Measurements from ENCODE around the gene ARHGEF38.
"Not testable (repeated sequence)": the region's sequence is repeated elsewhere in the genome, so short reads cannot be mapped to it uniquely, and the experiment has no call there.

Gene ARHGEF38

DNA sequence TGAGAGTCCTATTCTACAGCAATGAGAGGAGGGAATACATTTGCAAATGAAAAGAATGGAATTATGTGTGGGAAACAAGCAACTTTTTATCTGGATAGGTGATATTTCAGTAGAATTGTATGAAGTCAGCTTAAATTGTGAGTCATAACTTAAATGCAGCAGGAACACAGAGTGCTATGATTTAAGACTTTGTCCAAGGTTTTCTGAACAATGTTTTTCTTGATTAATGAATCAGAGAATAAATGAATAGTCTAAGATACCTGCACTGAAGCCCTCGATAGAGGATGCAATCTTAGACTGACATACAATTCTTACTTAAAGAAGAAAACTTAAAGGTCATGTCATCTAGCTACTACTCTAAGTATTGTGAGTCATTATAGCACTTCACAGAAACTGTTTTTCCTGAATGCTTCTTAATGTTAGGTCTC is 8.0 kb downstream of the ARHGEF38 start:
- no peak for DNase-seq (ENCODE audit: low read depth)

DNA sequence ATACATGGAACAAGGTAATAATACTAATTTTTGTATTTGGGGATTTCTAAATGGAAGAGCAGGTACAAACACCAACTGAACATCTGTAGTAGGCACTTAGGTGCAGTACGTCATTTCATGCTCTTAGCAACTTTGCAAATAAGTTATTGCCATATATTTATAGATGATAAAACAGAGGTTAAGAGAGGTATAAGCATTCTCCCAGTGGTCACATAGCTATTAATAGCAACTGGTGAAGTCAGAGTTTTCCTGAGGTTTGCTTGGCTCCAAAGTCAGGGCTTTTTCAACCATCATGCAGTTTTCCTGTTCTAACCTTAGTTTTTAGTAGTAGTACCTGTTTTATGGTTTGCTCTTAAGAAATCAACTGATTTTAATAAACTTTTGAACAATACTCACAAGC is 10.9 kb downstream of the ARHGEF38 start:
- DNase-seq (ENCODE audit: low read depth), result no peak

DNA sequence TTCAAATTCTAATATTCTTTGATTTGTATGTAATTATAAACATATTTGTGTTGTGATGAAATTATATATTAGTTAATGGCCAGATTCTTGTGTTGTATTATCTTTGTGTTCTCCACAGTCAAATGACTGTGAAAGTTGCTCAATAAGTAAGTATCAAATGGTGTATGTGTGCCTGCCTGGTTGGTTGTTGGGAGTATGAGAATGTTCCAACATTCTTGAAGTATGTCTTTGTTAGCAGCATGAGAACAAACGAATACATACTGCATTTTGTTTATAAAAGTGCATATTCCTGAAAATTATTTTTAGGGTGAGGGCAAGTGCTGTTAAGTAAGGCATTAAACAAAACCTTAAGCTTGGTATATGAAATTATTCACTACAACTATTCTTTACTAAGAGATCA is 16.2 kb downstream of the ARHGEF38 start:
- DNase-seq (ENCODE audit: low read depth), result no peak

DNA sequence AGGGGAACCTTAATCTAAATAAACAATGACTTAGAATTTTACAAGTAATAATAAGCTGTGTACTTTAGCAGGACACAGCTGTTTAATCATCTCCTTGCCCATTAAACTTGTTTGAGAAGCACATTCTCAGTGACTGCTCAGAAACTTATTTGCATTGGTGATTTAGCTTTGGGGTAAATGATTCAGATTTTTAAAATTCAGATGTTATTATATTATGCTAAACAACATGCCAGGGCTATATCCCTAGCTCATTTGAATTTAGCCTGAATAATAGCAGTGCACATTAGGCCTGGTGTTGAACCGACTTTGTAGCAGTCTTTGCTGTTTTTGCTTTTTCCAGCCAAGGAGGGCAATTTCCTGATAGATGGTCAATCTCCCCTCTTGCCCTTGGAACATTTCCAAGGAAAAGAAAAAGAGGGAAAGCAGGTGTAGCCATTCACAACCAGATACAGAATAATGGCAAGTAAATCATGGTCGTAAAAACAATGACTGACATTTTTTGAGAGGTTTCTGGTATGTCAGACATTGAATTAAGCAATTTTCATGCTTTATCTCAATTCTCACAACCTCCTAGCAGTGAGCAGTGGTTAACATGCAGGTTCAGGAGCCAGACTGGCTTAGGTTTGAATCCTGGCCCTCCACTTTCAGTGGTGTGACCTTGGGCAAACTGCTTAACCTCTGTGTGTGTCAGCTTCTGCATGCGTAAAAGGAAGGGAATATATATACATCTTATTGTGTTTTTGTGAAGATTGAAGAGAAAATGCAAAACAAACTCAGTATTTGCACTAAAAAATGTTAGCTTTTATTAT is 16.8 kb downstream of the ARHGEF38 start:
- no peak for DNase-seq (ENCODE audit: low read depth)

DNA sequence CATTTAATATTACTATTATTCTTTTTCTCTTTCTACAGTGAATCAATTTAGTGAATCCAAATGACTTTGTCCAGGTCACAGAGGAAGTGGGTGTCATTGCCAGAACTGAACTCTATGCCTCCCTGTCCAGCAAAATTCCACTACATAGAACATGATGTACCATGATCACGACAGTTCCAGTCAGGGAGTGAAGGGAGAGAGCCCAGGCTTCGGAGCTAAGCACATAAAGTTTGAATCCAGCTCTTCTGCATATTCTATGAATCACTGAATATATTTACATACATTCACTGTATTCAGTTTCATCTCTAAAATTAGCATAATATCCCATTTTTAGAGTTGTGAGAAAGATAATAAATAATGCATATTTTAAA is 17.4 kb downstream of the ARHGEF38 start:
- DNase-seq (ENCODE audit: low read depth), result no peak

DNA sequence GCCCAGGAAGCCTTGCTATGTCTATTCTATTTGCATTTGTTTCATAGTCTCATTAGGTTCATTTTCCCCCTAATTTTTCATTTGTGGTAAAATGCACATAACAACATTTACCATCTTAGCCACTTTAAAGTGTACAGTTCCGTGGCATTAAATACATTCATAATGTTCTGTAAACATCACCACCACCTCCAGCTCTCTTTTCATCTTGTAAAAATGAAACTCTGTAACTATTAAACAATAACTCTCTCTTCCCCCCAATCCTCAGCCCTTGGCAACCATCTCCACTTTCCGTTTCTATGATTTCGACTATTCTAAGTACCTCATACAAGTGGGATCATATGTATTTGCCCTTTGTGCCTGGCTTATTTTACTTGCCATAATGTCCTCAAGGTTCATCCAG is 19.9 kb downstream of the ARHGEF38 start:
- DNase-seq (ENCODE audit: low read depth), result no peak

DNA sequence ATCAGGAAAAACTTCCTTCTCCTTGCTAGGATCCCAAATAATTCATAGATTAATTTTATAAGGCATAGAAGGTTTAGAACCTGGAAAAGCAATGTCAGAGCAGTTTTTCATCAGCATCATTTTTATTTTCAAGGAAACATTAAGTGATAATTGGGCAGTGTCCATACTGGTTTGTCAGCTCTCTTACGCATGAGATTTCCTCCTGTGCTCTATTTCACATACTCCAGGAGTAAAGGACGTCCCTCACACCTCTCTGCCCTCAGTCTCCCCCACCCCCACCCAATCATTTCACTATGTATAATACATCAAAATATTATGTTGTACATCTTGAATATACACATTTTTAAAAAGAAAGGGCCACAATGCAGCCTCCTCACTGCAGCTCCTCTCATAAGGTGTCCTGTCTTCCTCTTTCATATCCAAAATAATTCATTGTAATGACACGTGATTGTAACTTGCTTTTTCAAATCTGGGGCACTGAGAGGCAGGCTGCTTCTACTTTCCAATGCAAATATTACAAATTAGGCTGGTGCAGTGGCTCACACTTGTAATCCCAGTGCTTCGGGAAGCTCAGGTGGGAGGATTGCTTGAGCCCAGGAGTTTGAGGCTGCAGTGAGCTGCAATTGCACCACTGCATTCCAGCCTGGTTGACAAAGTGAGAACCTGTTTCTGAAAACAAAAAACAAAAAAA is 34.4 kb downstream of the ARHGEF38 start:
- no peak for DNase-seq (ENCODE audit: low read depth)

DNA sequence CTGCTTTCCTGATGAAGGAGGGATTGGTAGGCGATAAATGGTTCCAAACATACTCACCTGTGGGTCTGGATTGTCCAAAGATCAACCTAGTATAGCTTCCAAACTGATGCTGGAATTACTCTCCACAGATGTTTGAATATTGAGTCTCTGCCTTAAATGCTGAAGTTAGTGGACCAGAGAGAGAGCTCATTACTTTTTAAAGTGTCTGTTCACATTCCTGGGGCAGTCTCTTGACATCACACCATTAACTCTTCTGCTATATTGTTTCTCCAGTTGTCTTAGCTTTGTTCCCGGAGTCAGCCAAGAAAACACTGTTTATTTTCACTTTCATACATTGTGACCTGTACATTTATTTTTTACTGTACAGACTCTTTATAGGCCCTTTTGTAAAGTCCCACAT is 35.4 kb downstream of the ARHGEF38 start:
- no peak for DNase-seq (ENCODE audit: low read depth)

DNA sequence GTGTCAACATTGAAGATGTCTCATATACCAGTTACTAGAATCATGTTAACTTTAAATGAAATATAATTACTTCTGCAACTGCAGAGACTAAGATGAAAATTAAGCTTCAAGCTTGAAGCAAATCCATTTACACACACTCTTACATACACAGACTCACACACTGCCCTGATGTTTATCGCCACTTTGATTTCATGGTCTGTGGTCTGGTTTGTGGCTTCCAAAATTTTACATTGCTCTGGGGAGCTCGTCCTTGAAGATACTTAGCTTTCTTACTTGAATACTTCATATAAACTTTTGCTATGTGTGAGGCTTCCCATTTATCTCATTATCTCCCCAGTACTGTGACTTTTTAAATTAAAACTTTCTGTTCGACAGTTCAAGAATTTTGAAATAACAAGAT is 35.8 kb downstream of the ARHGEF38 start:
- no peak for DNase-seq (ENCODE audit: low read depth)

DNA sequence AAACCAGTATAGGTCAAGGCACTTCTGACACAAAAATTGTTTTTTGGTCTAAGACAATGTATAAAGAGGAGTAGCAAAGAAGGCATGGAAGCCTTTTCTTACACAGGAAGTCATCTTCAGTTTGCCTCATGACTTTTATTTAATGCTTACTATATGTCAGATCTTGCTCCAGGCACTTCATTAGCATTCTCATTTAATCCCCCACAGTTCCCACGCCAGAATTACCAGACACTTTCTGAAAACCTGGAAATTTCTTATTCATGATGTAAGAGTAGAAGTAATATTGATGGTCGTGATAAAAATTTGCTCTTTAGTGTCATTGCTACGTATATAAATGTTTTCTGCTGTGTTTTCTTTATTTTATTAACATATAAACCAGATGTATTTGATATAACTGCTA is 39.2 kb downstream of the ARHGEF38 start:
- DNase-seq (ENCODE audit: low read depth), result no peak

DNA sequence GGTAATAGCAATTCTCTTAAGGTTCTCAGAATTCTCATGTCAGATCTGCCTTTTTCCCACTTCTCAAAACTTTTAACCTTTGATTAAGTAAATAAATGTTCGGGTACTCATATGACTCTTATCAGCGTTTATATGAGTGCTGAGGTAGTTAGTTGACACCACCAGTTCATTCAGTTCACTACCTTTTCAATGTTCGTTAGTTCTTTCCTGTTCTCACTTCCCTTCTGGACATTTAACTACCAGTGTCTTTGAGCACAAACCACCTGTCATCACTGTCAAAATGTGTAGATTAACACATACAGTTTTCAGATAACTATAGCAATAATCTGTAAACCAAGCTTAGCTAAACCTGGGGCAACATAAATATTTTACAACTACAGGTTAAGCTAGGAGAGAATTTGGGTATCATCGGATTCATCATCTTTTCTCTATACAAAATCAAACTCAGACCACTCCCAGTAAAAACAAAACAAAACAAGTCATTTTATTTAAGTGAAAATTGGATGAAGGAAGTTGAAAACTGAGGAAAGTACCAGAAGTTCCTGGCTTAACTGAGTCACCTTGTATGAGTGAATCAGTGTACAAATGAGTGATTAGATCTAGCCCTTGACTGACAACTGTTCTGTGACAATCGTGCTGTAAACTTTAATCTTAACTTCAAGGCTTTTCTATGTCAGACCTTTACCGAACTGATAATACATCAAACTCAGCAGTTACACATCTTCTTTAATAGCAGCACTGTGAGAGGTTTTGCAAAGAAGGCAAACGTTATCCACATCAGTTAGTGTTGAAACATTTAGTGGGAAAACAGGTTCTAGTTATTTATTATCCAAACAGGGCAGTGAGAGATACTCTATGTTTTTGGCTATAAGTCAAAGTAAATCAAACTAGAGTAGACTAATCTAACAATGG is 41.9 kb downstream of the ARHGEF38 start:
- no peak for DNase-seq (ENCODE audit: low read depth)

DNA sequence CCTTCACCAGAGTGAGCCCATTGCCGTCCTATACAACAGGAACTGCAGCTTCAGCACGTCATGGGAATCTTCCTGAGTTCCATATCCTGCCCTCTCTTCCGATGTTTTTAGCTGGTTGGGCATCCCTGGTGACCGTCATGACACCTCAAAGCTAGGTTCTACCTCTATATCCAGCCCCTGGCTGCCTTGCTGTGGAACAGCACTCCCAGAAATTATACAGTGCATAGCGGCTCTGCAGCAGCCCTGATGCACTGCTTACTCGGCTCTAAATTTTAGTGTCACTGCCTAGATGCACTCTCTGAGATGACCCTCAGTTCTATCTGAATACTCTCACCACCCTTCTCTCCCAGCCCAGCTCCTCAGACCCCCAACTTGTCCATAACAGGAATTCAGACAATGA is 44.3 kb downstream of the ARHGEF38 start:
- no peak for DNase-seq (ENCODE audit: low read depth)

DNA sequence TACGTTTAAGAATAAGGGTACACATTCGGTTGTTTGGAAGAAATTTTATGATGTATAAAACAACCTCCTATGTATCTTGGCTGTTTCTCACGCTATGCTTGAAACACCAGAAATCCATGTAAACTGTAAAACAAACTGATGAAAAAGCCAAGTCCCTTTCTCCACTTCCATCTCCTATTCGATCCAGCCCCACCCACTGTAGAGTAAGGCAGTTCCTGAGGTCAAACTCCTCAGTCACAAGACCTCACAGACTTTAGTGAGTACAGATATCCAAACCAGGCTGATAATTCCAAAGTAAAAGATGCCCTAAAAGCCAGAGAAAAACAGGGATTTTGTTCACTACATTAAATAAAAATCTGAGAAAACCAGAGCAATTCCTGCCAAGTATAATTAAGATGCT is 45.6 kb downstream of the ARHGEF38 start:
- DNase-seq (ENCODE audit: low read depth), result no peak

DNA sequence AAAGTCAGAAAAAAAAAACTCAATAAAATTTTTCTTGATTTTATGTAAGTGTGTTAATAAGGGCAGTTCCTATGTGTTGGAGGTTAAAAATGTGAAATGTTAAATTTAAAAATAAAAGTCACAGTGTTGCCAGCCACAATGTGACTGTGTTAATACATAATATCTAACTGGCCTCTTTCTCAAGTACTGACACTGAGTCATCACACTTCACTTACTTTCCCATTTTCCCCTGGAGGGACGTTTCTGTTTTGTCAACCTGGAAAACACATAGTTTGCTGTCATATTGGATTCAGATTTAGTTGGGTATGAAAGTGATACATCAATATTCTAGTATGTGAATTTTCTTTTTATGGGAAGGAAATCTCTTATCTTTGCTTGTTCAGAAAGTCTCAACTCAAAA is 46.4 kb downstream of the ARHGEF38 start:
- DNase-seq (ENCODE audit: low read depth), result no peak

DNA sequence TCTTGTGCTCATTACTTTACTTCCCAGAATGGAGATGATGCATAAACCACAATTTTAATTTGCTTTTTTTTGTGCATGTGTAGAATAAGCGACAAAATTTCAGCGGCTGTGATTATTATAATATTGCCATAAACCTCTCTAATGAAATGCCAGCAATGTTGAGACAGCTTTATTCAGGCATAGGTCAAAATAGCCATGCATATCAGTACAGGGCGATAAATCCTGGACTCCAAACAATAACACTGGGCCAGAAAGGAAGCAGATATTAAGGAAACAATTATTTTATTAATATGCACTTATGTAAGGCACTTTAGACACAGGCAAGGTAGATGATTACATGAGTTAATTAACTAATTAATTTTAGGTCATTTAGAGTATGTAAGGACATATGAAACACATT is 47.1 kb downstream of the ARHGEF38 start:
- DNase-seq (ENCODE audit: low read depth), result no peak

DNA sequence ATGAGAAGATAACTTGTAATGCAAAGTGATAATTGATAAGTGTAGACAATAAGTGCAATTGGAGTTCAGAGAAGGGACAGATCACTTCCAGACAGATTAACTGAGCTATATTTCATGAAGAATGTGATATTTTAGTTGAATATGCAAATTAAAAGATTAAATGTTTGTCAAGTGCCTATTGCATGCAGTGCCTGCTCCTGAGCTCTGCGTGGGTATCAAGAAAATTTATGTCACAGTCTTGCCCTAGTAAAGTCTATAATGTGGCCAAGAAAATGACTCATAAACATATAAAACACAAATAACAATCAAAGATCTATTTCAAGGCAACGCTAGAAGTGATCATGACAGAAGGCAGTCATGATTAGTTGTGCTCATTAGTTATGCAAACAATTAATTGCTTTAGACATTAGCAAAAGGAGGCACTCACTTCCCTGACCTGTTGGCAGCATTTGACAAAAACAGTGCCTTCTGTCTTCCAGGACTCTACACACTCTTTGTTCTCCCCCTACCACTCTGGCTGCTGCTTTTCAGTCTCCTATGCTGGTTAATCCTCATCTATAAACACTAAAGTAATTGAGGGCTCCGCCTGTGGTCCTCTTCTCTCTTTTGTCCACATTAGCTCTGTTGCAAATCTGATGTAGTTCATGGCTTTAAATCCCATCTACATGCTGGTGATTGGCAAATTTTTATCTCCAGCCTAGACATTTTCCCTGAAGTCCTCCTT is 47.7 kb downstream of the ARHGEF38 start:
- DNase-seq (ENCODE audit: low read depth), result no peak

DNA sequence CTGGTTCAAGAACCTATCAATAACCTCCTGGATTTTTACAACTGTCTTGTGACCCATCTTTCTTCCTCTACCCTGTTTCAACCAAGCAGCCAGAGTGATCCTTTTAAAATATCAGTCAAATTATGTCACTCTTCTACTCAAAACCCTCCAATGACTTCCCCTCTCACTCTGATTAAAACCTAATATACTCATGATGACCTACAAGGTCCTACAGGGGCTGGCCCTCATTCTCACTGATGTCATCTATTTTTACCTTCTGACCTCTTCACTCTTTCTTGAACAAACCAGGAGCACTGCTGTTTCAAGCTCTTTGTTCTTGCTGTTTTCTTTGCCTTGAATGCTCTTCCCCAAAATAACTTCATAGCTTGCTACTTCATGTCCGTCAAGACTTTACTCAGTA is 48.5 kb downstream of the ARHGEF38 start:
- no peak for DNase-seq (ENCODE audit: low read depth)

DNA sequence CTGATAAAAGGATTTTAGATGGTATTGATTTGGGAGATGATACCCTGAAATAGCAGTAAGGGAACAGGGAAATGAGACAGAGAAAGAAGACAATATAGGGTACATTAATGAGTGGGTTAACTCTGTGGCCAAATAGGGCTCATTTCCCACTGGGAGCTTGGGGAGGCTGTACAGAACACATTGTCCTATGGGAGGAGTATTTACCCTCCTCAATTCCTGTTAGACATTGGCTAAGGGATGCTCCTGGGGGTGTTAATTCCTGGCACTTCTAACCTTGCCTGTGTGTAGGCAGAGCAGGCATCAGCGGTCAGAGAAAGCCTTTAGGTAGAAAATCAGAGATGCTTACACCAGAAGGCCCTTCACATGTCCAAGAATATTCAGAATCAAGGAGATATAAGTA is 49.0 kb downstream of the ARHGEF38 start:
- DNase-seq (ENCODE audit: low read depth), result no peak

DNA sequence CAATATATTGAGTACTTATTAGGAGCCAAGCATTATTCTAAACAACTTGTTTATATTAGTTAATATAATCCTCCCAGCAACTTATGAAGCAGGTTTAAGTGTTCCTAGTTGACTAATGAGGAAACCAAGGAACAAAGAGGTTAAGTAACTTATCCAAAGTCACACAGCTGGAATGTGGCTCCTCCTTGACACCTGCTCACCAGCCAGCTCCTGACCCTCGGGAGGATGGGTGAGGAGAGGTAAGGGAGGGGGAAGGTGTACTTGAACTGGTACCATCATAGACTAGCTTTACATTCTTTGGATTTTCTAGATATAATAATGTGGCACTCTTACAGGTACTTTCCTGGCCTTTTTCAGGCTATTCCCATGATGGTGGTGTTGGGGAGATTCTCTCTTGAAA is 50.7 kb downstream of the ARHGEF38 start:
- no peak for DNase-seq (ENCODE audit: low read depth)

DNA sequence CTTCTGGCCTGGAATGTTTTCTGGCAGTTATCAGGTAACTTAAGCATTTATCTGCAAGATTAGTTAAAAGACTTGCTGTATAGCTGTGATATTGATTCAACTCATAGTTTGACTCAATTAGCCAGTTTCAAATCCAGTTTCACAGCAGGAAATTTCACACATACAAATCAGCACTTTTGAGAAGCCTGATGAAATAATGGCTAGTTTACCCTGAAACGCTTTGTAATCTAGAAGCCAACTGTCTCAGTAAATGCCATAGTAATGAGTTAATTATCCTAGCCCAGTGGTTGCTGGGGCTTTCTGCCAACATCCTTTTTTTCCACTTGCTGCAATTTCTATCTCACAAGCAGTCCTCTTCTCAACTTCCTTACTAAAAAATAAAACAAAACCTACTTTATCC is 53.1 kb downstream of the ARHGEF38 start:
- no peak for DNase-seq (ENCODE audit: low read depth)

DNA sequence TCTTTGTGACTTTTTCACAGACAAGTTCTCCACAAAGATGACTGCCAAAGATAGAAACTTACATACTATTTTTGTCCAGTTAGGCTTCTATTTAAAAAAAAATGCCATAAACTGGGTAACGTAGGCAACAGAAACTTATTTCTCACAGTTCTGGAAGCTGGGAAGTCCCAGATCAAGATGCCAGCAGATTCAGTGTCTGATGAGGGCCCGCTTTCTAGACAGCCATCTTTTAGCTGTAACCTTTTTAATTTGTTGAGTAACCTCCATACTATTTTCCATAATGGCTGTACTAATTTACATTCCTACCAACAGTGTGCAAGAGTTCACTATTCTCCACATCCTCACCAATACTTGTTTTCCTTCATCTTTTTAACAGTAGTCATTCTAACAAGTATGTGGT is 55.5 kb downstream of the ARHGEF38 start:
- no peak for DNase-seq (ENCODE audit: low read depth)

DNA sequence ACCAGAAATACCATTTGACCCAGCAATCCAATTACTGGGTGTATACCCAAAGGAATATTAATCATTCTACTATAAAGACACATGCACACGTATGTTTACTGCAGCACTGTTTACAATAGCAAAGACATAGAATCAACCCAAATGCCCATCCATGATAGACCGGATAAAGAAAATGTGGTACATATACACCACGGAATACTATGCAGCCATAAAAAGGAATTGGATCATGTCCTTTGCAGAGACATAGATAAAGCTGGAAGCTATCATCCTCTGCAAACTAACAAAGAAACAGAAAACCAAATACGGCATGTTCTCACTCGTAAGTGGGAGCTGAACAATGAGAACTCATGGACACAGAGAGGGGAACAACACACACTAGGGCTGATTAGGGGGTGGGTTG is 57.4 kb downstream of the ARHGEF38 start:
- not testable (repeated sequence) for DNase-seq (ENCODE audit: low read depth)

All from stimulated activated CD4-positive, alpha-beta T cell treated with anti-CD3 and anti-CD28 coated beads, Interleukin-2, amount 100 ng/mL, for 4 hours (primary cell).